ENCODE results near the gene SLC16A13. TPM values are rescaled to one million over a fixed set of nuclear protein-coding genes. Genes with fewer than 3 reads are reported as not detected.
"Not testable (repeated sequence)": the region's sequence is repeated elsewhere in the genome, so short reads cannot be mapped to it uniquely, and the experiment has no call there.

Gene SLC16A13
- polyA plus RNA-seq, 3 donors: 0.89 to 2.4 (median 1.8) TPM

DNA sequence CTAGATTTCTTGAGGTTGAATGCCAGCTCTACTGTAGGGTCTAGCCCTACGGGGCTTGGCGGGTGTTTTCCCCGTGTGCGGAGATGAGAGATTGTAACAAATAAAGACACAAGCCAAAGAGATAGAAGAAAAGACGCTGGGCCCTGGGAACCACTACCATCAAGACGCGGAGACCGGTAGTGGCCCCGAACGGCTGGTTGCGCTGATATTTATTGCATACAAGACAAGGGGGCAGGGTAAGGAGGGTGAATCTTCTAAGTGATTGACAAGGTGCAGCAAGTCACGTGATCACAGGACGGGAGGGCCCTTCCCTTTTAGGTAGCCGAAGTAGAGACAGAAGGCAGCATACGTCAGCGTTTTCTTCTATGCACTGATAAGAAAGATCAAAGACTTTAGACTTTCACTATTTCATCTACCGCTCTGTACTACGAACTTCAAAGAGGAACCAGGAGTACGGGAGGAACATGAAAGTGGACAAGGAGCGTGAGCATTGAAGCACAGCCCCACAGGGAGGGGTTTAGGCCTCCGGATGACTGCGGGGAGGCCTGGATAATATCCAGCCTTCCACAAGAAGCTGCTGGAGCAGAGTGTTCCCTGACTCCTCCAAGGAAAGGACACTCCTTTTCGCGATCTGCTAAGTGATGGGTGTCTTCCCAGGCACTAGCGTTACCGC, 11.0 kb downstream of the SLC16A13 start:
- H3K27ac ChIP-seq (ENCODE audit: low read depth, low read length): not testable (repeated sequence)
- 20 to 24% (median 24%) methylated on average over 26 of the region's 26 CpGs for WGBS, 3 donors

DNA sequence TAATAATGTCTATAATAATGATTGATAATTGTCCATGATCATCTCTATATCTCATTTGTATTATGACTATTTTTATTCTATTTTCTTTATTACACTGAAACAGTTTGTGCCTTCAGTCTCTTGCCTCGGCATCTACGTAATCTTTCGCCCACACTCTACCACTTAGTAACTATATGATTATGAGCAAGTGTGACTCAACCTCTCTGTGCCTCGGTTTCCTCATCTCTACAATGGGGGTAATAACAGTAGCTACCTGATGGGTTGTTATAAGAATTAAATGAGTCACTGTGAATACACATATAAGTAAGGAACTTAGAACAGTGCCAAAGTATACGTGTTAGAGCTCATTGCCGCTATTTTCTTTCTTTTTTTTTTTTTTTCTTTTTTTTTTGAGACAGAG, 11.8 kb downstream of the SLC16A13 start:
- WGBS, 3 donors: 84 to 85% (median 84%) methylated on average over 6 of the region's 6 CpGs
- H3K27ac ChIP-seq (ENCODE audit: low read depth, low read length): no peak overlapping the region

DNA sequence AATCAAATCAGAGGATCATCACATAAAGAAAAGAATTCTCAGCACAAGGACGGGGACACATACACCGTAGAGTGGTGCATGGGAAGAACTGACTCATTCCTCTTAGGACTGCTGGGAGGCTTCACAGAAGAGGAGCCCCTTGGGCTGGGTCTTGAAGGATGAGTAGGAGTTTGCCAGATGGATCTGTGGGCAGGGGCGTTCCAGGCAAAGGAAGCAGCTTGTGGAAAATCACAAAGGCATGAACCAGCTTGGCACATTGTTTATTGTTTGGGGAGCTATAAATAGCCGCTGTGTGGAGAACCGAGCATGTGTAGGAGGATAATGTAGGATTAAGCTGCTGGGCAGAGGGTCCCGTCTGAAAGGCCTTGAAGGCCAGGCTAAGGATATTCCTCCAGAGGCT, 13.2 kb downstream of the SLC16A13 start:
- no peak overlapping the region for H3K27ac ChIP-seq (ENCODE audit: low read depth, low read length)
- 61 to 82% (median 75%) methylated on average over 6 of the region's 6 CpGs for WGBS, 3 donors

DNA sequence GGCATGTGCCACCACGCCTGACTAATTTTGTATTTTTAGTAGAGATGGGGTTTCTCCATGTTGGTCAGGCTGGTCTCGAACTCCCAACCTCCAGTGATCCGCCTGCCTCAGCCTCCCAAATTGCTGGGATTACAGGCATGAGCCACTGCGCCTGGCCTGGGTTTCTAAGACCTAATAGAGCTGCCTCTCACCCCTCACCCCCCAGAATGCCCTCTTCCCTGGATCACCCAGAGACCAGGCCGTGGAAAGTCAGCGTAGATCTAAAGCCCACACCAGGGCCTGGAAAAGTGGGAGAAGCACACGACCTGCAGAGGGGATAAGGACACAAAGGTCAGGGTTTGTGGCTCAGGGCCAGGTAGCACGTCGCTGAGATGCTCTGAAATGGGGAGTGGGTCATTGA, 14.8 kb downstream of the SLC16A13 start:
- WGBS, 3 donors: 83 to 86% (median 85%) methylated on average over 8 to 9 of the region's 9 CpGs

GRCh38 chr17:7056386-7056785, 20.6 kb downstream of the SLC16A13 start:
- no peak overlapping the region for H3K27ac ChIP-seq (ENCODE audit: low read depth, low read length)
- 90 to 92% (median 90%) methylated on average over 4 of the region's 4 CpGs for WGBS, 3 donors

More for the DNA sequence above, 14.8 kb downstream of the SLC16A13 start:
- not testable (repeated sequence) for H3K27ac ChIP-seq (ENCODE audit: low read depth, low read length)

GRCh38 chr17:7058831-7059447, 23.1 kb downstream of the SLC16A13 start:
- 52 to 61% (median 55%) methylated on average over 7 of the region's 7 CpGs for WGBS, 3 donors
- H3K27ac ChIP-seq (ENCODE audit: low read depth, low read length): no peak overlapping the region

GRCh38 chr17:7060165-7060891, 24.5 kb downstream of the SLC16A13 start:
- H3K27ac ChIP-seq (ENCODE audit: low read depth, low read length): no peak overlapping the region
- WGBS, 3 donors: 30 to 51% (median 41%) methylated on average over 6 of the region's 6 CpGs

- WGBS, 3 donors: 56 to 71% (median 69%) methylated on average over 6 of the region's 6 CpGs
Observed at GRCh38 chr17:7063518-7064094, 27.8 kb downstream of the SLC16A13 start.

GRCh38 chr17:7064261-7064660, 28.4 kb downstream of the SLC16A13 start:
- 58 to 71% (median 70%) methylated on average over 4 of the region's 4 CpGs for WGBS, 3 donors

More at GRCh38 chr17:7063518-7064094, 27.8 kb downstream of the SLC16A13 start:
- no peak overlapping the region for H3K27ac ChIP-seq (ENCODE audit: low read depth, low read length)

DNA sequence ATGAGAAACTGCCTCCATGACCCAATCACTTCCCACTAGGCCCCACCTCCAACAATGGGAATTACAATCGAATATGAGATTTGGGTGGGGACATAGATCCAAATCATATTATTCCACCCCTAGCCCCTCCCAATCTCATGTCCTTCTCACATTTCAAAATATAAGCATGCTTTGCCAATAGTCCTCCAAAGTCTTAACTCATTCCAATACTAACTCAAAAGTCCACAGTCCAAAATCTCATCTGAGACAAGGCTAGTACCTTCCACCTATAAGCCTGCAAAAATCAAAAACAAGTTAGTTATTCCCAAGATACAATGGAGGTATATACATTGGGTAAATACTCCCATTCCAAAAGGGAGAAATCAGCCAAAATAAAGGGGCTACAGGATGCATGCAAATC, 31.4 kb downstream of the SLC16A13 start:
- WGBS, 3 donors: 67 to 86% (median 71%) methylated on average over 1 of the region's 1 CpG
- H3K27ac ChIP-seq (ENCODE audit: low read depth, low read length): no peak overlapping the region

More at GRCh38 chr17:7064261-7064660, 28.4 kb downstream of the SLC16A13 start:
- no peak overlapping the region for H3K27ac ChIP-seq (ENCODE audit: low read depth, low read length)

DNA sequence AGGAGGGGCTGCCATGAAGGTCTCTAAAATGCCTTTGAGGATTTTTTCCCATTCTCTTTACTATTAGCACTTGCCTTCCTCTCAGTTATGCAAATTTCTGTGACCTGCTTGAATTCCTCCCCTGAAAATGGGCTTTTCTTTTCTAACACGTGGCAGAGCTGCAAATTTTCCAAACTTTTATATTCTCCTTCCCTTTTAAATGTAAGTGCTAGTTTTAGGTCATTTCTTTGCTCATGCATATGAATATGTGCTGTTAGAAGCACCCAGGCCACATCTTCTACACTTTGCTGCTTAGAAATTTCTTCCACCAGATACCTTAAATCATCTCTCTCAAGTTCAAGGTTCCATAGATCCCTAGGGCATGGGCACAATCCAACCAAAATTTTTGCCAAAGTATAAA, 32.5 kb downstream of the SLC16A13 start:
- H3K27ac ChIP-seq (ENCODE audit: low read depth, low read length): no peak overlapping the region
- 30 to 42% (median 31%) methylated on average over 1 of the region's 1 CpG for WGBS, 3 donors

GRCh38 chr17:7070712-7071111, 34.9 kb downstream of the SLC16A13 start:
- no peak overlapping the region for H3K27ac ChIP-seq (ENCODE audit: low read depth, low read length)
- 73 to 75% (median 74%) methylated on average over 3 of the region's 3 CpGs for WGBS, 3 donors

GRCh38 chr17:7072406-7072805, 36.6 kb downstream of the SLC16A13 start:
- 83 to 92% (median 91%) methylated on average over 2 of the region's 2 CpGs for WGBS, 3 donors
- no peak overlapping the region for H3K27ac ChIP-seq (ENCODE audit: low read depth, low read length)

DNA sequence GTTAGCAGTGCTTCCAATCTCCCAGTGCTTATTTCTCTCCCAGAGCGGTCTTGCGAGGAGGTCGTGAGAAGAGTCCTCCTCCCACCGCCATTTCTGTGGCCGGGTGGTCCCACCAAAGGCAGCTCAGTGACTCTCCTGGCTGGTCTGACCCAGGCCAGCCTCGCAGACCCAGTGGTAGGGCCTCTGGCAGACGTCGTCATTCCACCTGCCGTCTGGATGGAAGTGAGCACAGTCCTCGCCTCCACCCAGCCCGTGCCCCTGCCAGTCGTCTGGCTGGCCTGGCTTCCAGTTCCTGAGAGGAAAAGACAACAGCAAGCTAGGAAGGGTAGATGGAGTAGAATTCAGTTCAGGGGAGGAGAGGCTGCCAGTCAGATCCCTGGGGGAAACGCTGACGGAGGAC, 39.1 kb downstream of the SLC16A13 start:
- no peak overlapping the region for H3K27ac ChIP-seq (ENCODE audit: low read depth, low read length)
- WGBS, 3 donors: 76 to 84% (median 79%) methylated on average over 14 of the region's 14 CpGs

- 86 to 91% (median 88%) methylated on average over 7 of the region's 7 CpGs for WGBS, 3 donors
- no peak overlapping the region for H3K27ac ChIP-seq (ENCODE audit: low read depth, low read length)
Observed at GRCh38 chr17:7077911-7078546, 42.2 kb downstream of the SLC16A13 start.

GRCh38 chr17:7078711-7079110, 42.9 kb downstream of the SLC16A13 start:
- WGBS, 3 donors: 79 to 91% (median 89%) methylated on average over 10 of the region's 10 CpGs
- H3K27ac ChIP-seq (ENCODE audit: low read depth, low read length): no peak overlapping the region

DNA sequence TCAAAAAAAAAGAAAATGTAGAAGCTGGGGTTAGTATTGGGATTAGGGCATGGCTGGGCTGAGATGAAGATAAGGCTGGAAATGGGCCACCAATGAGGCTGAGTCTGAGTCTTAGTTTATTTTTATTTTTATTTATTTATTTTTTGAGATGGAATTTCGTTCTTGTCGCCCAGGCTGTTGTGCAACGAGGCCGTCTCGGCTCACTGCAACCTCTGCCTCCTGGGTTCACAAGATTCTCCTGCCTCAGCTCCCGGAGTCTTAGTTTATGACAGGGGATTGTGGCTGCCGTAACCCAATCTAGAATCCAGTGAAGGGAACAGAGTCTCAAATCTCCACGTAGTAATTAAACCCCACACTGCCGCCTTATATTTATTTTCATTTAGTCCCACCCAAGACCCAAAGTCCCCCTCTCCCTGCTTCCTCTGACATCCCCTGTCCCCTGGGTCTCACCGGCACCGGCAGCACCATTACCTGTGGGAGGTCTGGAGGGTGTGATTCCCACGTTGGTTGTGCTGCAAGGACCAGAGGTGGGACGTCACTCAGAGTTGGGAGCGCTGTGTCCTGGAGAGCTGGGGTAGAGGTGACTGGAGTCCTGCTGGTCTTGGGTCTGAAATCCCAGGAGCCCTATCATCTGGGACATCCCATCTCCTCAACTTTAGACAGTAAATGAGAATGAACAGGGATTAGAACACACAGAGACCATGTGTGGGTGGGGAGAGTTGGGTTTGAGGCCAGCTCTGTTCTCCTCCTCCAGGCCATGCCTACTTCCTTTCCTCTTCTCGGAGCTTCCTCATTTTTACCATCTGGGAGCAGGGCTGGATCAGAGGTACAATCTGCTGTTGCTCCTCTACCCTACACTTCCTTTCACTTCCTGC, 44.0 kb downstream of the SLC16A13 start, which contains the start of gene CLEC10A:
Gene CLEC10A, minus strand, starts transcription at position 671 of the 875 bp plus-strand sequence. CDS start 1,439 bp downstream, outside the sequence.
- H3K27ac ChIP-seq (ENCODE audit: low read depth, low read length): no peak within 1 kb of the TSS
- WGBS, 3 donors: 62 to 75% (median 63%) methylated on average over 15 of the region's 15 CpGs
